ENCODE data around the gene GYG2. TPM values are rescaled to one million over a fixed set of nuclear protein-coding genes. Genes with fewer than 3 reads are reported as not detected.

GYG2 gene
- total RNA-seq: 10 to 100 TPM; 36.6 to 44.0 TPM

DNA sequence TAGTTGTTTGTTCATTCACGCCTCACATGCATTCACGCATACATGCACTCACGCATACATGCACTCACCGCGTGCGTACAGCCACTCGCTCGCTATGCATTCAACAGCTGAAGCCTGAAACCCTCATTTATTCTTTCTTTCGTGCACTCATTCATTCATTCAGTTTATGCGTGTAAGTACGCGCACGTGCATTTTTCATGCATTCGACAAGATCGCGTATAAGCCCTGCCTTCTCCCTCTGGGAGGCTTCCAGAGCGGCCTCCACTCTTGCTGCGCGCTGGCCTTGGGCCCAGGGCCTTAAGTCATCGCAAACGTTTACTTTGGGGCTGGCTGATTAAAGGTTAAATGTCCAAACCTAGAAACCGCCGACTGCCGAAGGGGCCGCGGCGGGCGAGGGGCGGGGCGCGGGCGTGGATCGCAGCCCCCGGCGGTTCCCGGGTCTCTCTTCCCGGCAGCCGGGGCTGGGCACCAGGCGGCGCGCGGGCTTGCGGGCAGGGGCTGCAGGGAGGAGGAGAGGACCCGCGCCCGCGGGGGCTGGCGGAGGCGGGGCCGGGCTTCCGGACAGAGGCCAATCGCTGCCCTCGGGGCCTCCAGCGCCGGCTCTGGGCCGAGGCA, at the start of gene GYG2:
Gene GYG2 (plus strand): TSS at position 587 of the 615 bp plus-strand sequence. CDS start 1,259 bp downstream, outside the sequence.

DNA sequence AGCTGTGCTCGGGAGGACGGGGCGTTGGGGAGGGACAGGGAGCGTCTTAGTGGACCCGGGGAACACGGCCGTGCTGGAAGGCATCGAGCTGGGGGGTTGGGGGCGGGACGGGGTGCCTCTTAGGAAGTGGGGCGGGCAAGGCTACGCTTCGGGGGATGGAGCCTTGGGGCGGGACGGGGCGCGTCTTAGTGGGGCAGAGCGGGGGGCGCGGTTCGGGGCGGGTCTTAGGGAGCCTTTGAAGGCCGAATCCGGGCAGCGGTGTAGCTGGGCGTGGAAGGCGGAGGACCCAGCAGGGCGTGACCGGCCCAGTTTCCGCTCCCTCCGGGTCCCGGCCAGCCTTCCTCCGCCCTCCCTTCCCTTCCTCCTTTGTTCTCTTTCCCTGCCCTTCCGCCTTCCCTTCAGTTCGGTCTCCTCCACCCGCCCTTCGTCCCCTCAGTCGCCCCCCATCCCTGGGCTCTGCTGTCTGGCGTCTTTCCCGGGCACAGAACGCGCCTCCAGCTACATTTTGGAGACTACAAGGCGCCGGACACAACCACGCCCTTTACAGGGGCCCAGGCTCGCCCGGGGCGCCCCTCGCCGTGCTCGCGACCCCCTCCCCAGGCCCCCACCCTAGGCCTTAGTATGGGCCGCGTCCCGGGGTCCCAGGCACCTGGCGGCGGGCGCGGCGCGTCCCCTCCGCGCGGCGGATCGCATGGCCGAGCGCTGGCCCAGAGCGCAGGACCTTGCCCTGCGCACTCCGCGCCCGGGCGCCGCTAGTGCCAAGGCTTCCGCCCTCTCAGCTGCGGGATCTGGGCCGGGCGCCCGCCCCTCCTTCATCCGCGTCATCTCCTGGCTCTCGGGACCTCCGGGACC, 100.1 kb downstream of the GYG2 start, which contains the start of gene ARSD:
Gene ARSD (minus strand): TSS at position 757 of the 852 bp plus-strand sequence. CDS start 64 bp downstream, at position 693.

Other genes starting within 250 kb of the GYG2 start
- 100 to 1,000 TPM; 205 to 364 TPM for gene CD99, start 137.6 kb upstream of the GYG2 start, total RNA-seq
- gene XG, start 76.9 kb upstream of the GYG2 start, total RNA-seq: under 1 TPM in 1 of 2 donors, not detected in 1; 0.69 TPM
- 10 to 100 TPM in 1 of 2 donors, 1 to 10 TPM in 1; 5.7 to 12.0 TPM for gene ARSD, start 100.4 kb downstream of the GYG2 start, total RNA-seq
- under 1 TPM in 1 of 2 donors, not detected in 1; under 0.01 TPM for gene ARSH, start 177.6 kb downstream of the GYG2 start, total RNA-seq
- gene ARSF, start 212.5 kb downstream of the GYG2 start, total RNA-seq: not detected

Data from melanocyte of skin (primary cell).